Erythroblast (primary cell): ENCODE measurements around the gene CEP83.

Source experiments
- GATA1 ChIP-seq: IDR thresholded peaks from 2 replicates; pipeline ENCODE4 v1.6.1; 2011; ENCODE audit warnings: low read depth, mild to moderate bottlenecking, control low read depth, low read length, moderate library complexity
- POLR2A ChIP-seq: IDR thresholded peaks from 2 replicates; pipeline ENCODE4 v1.6.1; 2011; ENCODE audit warnings: mild to moderate bottlenecking, low read length

DNA sequence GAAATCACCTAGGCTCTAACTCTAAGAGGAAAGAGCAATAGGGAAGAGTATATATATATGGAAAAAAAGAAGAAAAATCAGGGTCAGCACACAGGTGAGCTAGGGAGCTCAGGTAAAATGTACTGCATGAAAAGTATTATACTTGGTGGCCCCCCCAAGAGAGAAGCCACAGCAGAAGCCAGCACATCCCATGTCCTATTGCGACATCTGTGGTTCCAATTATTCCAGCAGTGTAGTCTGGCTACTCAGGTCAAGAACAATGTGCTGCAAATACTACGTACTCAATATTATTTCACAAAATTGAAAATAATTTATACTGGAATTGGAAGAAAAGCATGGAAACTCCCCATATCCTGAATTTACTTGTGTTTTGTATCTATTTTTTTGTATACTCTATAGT lies 85.5 kb downstream of the CEP83 start:
- TF ChIP-seq POLR2A (no peak), GATA1 (no peak)
